HG02884 (cell line): Measurements from ENCODE around the gene SHMT2.

ENCODE experiments used
- ATAC-seq: cut with Tn5 transposase; IDR thresholded peaks from one replicate; pipeline ENCODE4 v1.9.1; 2021; ENCODE audit warnings: mild to moderate bottlenecking, moderate library complexity; ENCODE audit not compliant: unreplicated experiment

Gene SHMT2

DNA sequence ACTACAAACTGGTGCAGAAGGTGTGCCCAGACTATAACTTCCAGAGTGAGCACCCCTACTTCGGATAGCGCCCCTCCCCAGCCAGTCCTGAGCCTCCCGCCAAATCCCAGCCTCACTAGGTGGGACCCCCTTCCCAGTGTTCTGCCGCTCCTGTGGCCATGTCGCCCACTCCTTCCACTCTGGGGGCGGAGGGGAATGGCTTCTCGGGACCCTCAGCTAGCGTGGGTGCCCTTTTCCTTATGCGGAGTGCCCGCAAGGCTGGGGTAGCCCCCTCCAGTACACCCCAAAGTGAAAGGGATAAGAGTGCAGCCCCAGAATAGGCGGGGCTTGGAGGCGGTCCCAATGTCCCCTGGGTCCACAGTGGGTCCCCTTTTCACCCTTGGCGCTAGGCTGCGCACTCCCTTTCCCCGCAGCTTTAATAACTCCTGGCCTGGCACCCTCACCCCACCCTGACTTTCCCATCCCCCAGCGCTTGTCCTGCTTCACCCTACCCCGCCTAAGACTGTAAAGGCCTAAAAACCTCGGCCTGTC is 3.8 kb upstream of the SHMT2 start:
- no peak for ATAC-seq

DNA sequence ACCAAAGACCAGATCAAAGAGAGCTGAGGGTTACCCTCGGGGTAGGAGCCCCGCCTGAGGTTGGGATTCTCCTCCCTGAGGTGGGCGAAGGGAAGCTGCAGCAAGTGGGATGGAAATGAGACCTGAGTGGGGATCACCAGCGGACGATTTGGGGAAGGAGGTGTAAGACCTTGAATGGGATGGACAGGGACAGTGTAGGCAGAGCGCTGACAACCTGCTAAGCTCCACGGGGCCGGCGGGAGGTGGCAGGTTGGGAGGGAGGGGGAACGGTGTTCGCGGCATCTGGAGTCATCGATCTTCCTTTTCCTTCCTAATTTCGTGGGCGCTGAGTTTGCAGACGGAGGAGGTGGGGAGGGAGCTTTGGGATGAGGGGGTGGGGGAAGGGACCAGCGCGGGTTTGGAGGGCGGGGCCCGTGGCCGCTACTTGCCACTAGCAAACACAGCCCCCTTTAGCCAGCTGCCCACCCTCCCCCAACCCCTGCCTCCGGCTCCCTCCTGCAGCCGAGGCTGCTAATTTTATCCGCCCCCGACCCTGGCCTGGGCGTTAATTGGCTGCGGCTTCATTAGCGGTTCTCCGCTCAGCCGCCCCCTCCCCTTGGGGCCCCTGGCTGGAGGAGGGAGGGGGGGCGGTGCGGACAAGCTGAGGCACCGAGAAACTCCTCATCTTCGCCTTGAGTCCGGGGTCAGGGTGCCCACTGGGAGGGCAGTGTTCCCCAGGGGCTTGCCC is 2.8 kb upstream of the SHMT2 start:
- no peak for ATAC-seq

DNA sequence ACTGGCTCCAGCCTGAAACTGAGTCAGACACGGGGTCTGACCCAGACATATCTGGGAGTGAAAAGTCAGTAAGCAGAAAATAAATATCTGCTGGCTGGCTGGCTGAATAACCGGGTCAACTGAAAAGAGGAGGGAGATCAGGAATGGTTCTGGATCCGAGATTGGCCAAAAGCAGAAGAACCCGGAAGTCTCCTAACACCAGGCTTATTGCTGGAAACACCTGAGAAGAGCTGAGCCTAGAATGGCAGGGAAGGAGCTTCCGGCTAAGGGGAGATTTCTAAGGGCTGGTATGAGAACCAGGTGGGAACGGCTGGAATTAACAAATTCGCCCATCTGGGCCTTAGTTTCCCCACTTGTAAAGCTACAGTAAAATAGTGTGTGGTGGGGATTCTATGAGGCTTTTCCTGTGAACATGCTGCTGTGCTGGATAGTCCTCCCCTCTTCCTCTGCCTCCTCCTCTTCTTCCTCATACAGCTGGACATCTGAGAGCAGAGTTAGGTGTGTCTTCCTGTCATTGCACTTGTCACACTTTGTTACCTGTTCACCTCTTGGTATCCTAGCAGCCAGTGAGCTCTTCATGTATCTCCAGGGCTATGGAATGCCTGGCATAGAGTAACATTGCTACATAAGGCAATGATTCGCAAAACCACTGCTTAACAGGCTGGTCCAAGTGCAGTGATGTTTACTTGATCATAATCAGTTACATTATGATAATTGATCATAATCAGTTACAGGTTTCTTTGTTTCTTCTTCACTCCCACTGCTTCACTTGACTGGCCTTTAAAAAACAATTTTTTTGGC is 2.0 kb upstream of the SHMT2 start:
- ATAC-seq = no peak

DNA sequence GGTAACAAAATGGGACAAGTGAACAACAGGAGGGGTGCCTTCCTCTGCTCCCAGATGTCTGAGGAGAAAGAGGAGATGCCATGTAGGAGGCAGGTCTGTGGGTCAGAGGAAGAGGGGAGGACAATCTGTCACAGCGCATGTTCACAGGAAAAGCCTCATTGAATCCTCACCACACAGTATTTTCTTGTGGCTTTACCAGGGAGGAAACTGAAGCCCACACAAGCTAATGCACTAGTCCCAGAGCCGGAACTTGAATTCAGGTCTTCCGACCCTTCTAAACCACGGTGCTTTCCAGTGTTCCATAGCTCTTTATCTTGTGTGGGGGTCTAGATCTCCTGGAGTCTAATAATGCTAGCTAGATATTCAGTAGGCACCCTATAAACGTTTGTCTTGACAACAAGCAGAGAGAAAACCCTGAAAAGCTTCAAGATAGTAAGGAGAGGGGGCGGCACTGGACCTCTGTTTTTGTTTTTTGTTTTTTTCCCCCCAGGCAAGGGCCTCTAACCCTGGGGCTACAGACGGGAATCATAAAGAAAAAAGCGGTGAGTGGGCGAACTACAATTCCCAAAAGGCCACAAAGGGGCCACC is 371 bp upstream of the SHMT2 start:
- peak; percentile 14 for ATAC-seq

DNA sequence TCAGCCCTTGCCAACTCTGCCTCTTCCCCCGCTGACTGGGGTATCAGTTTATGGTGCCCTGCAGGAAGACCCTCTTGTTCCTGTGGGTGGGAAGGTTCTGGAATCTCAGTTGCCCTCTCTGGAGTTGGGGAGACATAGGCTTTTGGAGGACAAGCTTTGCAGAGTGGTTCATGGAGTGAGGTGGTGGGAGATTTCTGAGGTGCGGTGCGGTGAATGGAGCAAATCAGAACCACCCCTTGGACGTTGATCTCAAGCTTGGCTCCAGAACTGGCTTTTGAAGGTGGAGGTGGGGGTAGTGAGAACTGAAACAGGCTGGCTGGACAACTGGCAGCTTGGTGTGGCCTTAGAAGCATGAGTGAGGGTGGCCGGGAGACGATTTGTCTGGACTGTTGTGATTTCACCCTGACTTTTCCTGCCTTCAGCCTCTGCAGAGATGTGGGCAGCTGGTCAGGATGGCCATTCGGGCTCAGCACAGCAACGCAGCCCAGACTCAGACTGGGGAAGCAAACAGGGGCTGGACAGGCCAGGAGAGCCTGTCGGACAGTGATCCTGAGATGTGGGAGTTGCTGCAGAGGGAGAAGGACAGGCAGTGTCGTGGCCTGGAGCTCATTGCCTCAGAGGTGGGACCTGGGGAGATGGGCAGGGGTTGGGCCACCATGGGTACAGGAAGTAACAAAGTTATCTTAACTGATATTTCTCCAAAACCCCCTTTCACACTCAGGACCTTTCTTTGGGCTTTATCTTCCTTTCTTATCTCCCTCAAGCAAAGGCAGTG is 1.1 kb downstream of the SHMT2 start:
- no peak for ATAC-seq

DNA sequence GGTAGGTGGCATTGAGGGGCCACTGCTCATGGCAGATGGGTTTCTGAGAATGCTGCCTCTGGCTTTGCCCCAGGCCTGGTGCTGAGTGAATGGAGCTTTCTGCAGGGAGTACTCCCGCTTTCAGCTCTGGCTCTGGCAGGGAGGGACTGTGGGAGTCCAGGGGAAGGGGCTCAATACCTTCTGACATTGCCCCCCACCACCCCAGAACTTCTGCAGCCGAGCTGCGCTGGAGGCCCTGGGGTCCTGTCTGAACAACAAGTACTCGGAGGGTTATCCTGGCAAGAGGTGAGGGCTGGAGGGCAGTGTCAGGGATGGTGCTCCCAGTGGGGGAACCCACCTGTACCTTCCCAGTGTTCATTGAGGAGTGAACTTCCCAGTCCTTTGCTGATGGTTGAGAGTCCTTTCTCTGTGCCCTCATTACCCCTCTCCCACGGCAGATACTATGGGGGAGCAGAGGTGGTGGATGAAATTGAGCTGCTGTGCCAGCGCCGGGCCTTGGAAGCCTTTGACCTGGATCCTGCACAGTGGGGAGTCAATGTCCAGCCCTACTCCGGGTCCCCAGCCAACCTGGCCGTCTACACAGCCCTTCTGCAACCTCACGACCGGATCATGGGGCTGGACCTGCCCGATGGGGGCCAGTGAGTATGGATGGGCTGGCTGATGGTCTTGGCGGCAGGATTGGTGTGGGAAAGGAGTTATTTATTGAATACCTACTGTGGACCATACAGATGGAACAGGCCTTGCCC is 1.9 kb downstream of the SHMT2 start:
- ATAC-seq = no peak

DNA sequence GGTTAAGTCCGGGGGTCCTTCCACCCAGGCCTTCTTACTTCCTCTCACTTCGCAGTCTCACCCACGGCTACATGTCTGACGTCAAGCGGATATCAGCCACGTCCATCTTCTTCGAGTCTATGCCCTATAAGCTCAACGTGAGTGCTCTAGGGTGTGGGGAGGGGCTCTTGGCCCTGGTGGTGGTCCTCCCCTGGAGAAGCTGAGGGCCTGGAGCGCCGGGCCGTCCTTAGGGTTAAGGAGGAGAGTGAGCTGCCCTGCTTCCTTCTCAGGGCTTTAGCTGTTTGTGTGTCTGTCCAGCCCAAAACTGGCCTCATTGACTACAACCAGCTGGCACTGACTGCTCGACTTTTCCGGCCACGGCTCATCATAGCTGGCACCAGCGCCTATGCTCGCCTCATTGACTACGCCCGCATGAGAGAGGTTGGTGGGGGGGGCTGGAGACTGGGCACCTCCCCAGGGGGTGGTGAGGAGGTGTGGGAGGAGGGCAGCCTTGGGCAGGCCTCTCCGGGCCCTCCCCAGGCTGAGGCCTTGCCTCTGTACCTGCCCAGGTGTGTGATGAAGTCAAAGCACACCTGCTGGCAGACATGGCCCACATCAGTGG is 2.7 kb downstream of the SHMT2 start:
- ATAC-seq = no peak

DNA sequence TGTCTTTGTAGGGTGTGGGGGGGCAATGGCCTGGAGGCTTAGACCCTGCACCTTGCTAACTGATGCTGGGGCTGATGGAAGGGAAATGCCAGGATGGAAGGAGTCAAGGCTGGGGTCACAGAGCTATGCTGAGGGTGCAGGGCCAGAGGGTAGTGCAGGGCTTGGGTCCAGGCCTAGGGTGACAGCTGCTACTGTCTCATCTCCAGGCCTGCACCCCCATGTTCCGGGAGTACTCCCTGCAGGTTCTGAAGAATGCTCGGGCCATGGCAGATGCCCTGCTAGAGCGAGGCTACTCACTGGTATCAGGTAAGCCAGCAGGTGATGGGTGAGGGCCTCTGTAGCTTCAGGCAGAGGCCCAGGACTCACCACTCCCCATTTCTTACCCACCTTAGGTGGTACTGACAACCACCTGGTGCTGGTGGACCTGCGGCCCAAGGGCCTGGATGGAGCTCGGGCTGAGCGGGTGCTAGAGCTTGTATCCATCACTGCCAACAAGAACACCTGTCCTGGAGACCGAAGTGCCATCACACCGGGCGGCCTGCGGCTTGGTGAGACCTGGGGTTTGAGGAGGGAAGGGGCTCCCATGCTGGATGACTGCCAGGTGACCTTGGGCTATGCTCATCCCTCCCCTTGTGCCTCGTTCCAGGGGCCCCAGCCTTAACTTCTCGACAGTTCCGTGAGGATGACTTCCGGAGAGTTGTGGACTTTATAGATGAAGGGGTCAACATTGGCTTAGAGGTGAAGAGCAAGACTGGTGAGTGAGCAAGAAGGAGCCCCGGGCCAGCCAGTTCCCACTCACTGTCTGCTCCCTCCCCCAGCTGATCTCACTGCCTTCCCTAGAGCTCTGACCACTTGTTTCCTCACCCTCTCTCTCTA is 4.1 kb downstream of the SHMT2 start:
- no peak for ATAC-seq

DNA sequence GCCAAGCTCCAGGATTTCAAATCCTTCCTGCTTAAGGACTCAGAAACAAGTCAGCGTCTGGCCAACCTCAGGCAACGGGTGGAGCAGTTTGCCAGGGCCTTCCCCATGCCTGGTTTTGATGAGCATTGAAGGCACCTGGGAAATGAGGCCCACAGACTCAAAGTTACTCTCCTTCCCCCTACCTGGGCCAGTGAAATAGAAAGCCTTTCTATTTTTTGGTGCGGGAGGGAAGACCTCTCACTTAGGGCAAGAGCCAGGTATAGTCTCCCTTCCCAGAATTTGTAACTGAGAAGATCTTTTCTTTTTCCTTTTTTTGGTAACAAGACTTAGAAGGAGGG is 4.7 kb downstream of the SHMT2 start:
- no peak for ATAC-seq

DNA sequence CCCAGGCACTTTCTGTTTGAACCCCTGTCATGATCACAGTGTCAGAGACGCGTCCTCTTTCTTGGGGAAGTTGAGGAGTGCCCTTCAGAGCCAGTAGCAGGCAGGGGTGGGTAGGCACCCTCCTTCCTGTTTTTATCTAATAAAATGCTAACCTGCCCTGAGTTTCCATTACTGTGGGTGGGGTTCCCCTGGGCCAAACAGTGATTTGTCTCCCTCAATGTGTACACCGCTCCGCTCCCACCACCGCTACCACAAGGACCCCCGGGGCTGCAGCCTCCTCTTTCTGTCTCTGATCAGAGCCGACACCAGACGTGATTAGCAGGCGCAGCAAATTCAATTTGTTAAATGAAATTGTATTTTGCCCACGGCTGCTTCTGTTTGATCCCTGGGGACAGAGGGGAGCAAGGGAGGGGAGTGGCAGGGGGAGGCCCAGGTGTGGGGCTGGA is 5.1 kb downstream of the SHMT2 start:
- ATAC-seq = no peak

DNA sequence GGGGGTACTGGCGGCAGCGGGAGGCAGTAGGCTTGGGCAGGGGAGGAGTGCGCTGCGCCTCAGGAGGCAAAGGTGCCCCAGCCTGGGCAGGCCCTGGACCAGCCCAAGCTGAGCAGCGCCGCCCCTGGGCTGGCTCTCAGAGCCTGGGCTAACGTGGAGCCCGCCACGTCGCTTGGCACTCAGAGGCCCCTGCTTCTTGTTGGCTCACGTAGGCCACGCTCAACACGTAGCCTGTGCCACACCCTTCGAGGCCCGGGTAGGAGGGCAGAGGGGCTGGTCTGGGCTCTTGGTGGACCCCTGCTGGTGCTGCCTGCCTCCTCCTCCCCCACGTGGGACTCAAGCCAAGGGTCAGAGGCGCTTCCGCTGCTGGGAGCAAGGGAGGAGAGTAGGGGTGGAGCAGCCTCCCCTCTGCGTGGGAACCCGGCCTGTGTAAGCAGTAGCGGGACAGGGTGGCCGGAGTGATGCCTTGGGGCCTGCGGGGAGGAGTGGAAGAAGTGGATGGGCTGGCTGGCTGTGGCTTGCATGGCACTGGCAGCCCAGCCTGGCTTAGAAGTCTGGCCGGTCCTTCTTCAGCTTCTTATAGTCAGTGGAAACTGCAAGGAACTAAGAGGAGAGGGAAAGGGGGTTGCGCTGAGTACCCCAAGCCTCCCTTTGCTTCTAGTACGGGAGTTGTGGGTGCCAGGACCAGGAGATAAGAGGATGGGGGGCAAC is 5.7 kb downstream of the SHMT2 start:
- ATAC-seq = no peak

DNA sequence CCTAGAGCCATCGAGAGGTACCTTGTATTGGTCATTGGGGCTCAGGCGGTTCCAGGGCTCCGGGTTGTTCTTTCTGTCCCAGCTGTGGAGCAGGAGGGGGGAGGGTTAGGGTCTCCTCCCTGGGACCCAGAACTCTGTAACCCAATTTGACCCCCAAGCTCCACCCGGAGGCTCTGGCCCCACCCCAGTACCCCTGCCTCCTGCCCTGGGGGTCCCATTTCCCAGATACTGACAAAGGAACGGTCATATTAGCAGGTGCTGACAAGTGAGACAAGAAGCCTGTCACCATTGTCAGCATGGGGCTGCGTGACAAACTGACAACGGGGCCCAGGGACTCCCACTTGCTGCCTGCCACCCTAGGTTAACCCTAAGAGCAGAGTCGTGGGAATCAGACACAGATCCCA is 6.2 kb downstream of the SHMT2 start:
- ATAC-seq = no peak

DNA sequence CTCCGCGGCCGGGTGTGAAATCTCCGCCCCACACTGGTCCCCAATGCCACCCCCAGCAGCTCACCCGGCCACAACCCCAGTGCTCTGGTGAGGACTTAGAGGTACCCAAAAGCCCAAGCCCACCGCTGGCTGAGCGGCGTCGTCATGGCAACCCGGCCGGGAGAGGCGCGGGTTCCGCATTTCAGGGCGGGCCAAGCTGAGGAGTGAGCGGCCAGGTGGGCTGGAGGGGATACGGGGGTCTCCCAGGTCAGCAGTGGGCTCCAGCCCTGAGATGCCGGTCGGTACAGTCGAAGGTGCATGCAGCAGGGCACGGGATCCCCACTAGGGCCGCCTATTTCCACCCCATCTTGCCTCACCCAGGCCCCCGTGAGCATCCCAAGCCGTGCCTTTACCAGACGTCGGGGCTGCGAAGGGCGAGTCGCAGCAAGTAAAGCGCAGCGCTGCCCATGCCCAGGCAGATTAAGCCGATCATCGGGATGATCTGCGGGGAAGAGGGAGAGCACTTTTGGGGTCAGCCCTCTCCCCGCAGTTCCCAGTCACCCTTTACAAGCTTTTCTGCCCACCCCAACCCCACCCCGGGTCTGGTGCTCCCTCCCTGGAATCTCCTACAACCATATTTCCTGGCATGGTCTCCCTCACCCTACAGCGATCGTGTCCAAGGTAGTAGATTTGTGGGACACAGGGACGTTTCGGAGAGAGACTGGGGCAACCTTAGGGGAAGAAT is 6.9 kb downstream of the SHMT2 start:
- ATAC-seq = no peak

DNA sequence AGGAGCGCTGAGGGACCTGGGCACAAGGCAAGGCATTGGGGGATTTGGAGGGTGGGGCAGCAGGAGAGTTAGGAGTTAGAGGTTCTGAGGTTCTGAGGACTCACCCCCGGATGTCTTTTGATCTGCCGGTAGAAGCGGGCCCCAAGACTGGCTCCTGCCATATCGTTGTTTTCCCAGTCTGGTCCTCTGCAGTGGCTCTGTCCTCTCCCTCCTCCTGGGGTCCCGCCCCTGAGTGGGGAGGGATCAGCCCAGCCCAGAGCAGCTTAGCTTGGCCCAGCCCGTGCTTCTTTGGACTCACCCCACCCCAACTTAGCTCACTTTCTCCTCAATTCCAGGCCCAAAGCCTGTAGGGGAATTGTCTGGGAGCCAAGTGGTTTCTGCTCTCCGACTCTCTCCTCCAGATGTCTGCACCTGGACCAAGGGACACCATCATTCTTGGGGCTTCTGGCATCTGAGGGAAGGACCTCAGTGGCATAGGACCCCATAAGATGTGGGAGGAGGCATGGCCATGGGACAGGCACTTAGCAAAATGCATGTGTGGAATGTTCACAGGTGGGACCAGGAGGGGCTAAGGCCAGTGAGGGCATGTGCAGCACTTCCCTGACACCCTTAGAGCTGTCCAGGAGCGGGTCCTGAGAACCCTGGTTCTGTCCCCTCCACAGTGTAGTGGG is 7.5 kb downstream of the SHMT2 start:
- no peak for ATAC-seq

DNA sequence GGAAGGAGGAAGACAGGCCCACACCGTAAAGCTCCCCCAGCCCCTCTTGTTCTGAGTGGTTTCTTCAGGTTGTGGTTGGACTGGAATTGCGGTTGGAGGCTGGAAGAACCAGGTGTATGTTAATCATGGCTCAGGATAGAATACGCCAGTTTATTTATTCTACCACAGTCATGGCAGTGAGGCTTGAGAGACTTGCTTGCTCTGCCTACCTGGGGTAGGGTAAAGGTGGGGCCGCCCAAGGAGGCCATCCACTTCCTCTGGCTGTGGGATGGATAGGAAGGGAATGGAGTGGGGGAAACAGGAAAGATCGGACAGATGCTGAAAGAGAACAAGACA is 8.1 kb downstream of the SHMT2 start:
- ATAC-seq = no peak

DNA sequence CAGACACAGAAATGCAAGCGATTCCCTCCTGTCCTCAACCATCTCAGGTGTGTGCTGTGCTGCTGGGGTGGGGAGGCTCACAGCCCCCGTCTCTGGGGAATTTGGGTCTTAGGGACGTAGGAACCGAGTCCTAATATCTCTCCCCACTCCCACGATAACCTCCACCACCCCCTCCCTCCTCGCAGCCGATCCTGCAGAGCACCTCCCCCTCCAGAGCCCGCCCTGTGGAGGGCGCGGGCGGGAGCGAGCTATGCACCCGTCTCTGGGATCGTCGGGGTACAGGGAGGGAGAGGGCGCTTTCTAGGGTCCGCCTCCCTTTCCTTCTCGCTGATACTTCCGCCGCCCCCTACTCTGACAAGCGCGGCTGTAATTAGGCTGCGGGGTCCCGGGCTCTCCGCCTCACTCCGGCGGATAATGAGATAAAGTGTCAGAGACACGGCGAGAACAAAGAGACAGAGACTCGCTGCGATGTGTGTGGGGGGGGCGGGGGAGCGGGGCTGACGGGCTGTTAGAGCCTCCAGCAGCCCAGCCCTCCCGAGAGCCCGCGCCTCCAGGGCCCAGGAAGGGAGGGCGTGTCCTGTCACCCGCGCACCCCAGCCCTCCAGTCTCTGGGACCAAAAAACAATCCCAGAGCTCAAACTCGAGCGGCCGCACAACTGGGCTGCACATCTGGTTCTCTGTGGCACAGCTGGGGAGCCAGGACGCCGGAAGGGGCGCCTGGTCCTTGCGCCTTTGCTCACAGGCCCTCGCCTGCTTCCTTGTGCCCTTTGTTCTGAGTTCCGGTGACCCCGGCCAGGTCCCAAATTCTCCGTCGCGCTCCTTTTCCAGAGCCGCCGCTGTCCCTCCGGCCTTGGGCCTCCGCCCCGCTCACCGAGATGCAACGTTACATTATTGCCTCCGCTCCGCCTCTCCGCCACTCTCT is 8.7 kb downstream of the SHMT2 start:
- no peak for ATAC-seq
